Endothelial cell (in vitro differentiated cells): Measurements from ENCODE around the gene UBE2E1. TPM values are rescaled to one million over a fixed set of nuclear protein-coding genes. Genes with fewer than 3 reads are reported as not detected.

ENCODE experiments used
- DNase-seq: peaks from one replicate; pipeline ENCODE4 v3.0.0; 2021; ENCODE audit warnings: low spot score
- H3K27ac Mint-ChIP-seq: one replicate; pipeline ENCODE4 v1.8.0; 2021; ENCODE audit warnings: mixed read lengths, inconsistent platforms; ENCODE audit not compliant: unreplicated experiment
- H3K27me3 Mint-ChIP-seq: one replicate; pipeline ENCODE4 v1.8.0; 2021; ENCODE audit warnings: mild to moderate bottlenecking, moderate library complexity, mixed read lengths, inconsistent platforms; ENCODE audit not compliant: unreplicated experiment
- H3K36me3 Mint-ChIP-seq: one replicate; pipeline ENCODE4 v1.8.0; 2021; ENCODE audit warnings: mild to moderate bottlenecking, low read depth, mixed read lengths, inconsistent platforms; ENCODE audit not compliant: unreplicated experiment
- H3K4me1 Mint-ChIP-seq: one replicate; pipeline ENCODE4 v1.8.0; 2021; ENCODE audit warnings: mild to moderate bottlenecking, mixed read lengths, inconsistent platforms; ENCODE audit not compliant: unreplicated experiment
- H3K4me3 Mint-ChIP-seq: one replicate; pipeline ENCODE4 v1.8.0; 2021; ENCODE audit warnings: mild to moderate bottlenecking, mixed read lengths, inconsistent platforms; ENCODE audit not compliant: unreplicated experiment
- H3K9me3 Mint-ChIP-seq: one replicate; pipeline ENCODE4 v1.8.0; 2021; ENCODE audit warnings: mixed read lengths, inconsistent platforms; ENCODE audit not compliant: unreplicated experiment
- total RNA-seq: library from RNA; stranded (reverse); fragmentation: NEBNext Ultra II Directional; extraction: Animal tissue kit (Norgen Biotek cat#: 25700); gene quantifications from one replicate; pipeline ENCODE4 v1.2.1, GENCODE V29; 2021; ENCODE audit not compliant: unreplicated experiment
- TF ChIP-seq, protein P1 (sequence below): fragments of 200-600 bp; sonication (generic); IDR thresholded peaks from one replicate; pipeline ENCODE4 v1.5.0; 2021; ENCODE audit warnings: antibody characterized with exemption; ENCODE audit not compliant: unreplicated experiment

The UBE2E1 gene
- total RNA-seq, 1 donor from 2014 or later, result 129 TPM

GRCh38 chr3:23767546-23767945 is 38.2 kb upstream of the UBE2E1 start:
- peaks cover 1% of the 10 kb centered on the region for H3K27me3 Mint-ChIP-seq
- H3K4me1 Mint-ChIP-seq, result peaks cover 5% of the 10 kb centered on the region
- no peak overlapping the region for H3K4me3 Mint-ChIP-seq
- H3K36me3 Mint-ChIP-seq, result no peaks in the 10 kb centered on the region
- H3K27ac Mint-ChIP-seq, result no peak overlapping the region
- no peak for DNase-seq
- TF ChIP-seq, protein P1, sequence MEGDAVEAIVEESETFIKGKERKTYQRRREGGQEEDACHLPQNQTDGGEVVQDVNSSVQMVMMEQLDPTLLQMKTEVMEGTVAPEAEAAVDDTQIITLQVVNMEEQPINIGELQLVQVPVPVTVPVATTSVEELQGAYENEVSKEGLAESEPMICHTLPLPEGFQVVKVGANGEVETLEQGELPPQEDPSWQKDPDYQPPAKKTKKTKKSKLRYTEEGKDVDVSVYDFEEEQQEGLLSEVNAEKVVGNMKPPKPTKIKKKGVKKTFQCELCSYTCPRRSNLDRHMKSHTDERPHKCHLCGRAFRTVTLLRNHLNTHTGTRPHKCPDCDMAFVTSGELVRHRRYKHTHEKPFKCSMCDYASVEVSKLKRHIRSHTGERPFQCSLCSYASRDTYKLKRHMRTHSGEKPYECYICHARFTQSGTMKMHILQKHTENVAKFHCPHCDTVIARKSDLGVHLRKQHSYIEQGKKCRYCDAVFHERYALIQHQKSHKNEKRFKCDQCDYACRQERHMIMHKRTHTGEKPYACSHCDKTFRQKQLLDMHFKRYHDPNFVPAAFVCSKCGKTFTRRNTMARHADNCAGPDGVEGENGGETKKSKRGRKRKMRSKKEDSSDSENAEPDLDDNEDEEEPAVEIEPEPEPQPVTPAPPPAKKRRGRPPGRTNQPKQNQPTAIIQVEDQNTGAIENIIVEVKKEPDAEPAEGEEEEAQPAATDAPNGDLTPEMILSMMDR, result no peak
- H3K9me3 Mint-ChIP-seq, result no peaks in the 10 kb centered on the region

DNA sequence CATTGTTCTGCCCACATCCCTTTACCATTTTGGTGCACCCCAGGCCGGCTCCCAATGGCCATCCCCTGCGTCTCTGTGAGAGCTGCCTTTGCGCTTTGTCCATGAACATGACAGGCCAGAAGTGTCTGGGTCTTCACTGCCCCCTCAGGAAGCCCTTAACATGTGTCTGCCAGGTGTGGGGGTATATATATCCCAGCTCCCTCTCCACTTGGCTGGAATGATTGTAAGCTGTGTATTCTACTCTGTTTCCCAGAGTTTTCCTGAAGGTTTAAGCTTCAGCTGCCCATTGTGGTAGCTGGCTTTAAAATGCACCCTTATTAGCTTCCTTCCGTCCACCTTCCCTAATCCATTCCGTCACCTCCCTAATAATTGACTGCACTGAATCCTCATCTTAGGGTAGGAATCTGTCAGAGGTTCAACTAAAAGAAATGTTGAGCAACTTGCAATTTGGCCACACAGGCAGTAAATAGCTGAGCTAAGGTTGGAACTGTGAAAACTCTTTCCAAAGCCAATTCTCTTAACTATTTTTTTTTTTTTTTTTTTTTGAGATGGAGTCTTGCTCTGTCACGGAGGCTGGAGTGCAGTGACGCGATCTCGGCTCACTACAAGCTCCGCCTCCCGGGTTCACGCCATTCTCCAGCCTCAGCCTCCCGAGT is 30.4 kb upstream of the UBE2E1 start:
- Mint-ChIP-seq H3K27me3 (peaks cover 1% of the 10 kb centered on the region), H3K27ac (no peak overlapping the region), H3K4me1 (no peaks in the 10 kb centered on the region), H3K9me3 (no peaks in the 10 kb centered on the region), H3K4me3 (no peak overlapping the region), H3K36me3 (no peaks in the 10 kb centered on the region)
- DNase-seq, result no peak
- TF ChIP-seq, protein P1, result no peak

GRCh38 chr3:23776352-23776891 is 29.3 kb upstream of the UBE2E1 start:
- Mint-ChIP-seq H3K27me3 (peaks cover 1% of the 10 kb centered on the region), H3K9me3 (no peaks in the 10 kb centered on the region), H3K4me3 (no peak overlapping the region), H3K27ac (no peak overlapping the region), H3K36me3 (no peaks in the 10 kb centered on the region), H3K4me1 (no peaks in the 10 kb centered on the region)
- TF ChIP-seq, protein P1, result no peak
- no peak for DNase-seq

DNA sequence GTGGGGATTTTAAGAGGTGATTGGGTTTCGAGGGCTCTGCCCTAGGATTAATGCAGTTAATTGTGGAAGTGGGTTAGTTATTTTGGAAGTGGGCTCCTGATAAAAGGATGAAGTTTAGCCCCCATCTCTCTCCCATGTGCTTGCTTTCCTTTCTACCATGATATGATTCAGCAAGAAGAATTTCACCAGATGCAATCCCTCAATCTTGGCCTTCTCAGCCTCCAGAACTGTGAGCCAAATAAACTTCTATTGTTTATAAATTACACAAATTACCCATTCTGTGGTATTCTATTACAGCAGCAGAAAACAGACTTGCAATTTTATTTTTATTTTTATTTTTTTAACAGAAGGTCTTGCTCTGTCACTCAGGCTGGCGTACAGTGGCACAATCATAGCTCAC is 27.3 kb upstream of the UBE2E1 start:
- H3K9me3 Mint-ChIP-seq, result no peaks in the 10 kb centered on the region
- H3K27ac Mint-ChIP-seq, result no peak overlapping the region
- DNase-seq, result no peak
- H3K4me1 Mint-ChIP-seq, result no peaks in the 10 kb centered on the region
- TF ChIP-seq, protein P1, result no peak
- no peaks in the 10 kb centered on the region for H3K36me3 Mint-ChIP-seq
- no peak overlapping the region for H3K4me3 Mint-ChIP-seq
- H3K27me3 Mint-ChIP-seq, result no peaks in the 10 kb centered on the region

GRCh38 chr3:23779841-23780240 is 25.9 kb upstream of the UBE2E1 start:
- DNase-seq, result no peak
- H3K4me1 Mint-ChIP-seq, result no peaks in the 10 kb centered on the region
- H3K9me3 Mint-ChIP-seq, result no peaks in the 10 kb centered on the region
- no peak overlapping the region for H3K27ac Mint-ChIP-seq
- no peaks in the 10 kb centered on the region for H3K27me3 Mint-ChIP-seq
- TF ChIP-seq, protein P1, result no peak
- no peaks in the 10 kb centered on the region for H3K36me3 Mint-ChIP-seq
- no peak overlapping the region for H3K4me3 Mint-ChIP-seq
